HG02610 (cell line): Measurements from ENCODE around the gene CRB3.

Source experiments
- ATAC-seq: cut with Tn5 transposase; IDR thresholded peaks from one replicate; pipeline ENCODE4 v1.9.1; 2021; ENCODE audit warnings: mild to moderate bottlenecking, moderate library complexity; ENCODE audit not compliant: unreplicated experiment

CRB3 gene

DNA sequence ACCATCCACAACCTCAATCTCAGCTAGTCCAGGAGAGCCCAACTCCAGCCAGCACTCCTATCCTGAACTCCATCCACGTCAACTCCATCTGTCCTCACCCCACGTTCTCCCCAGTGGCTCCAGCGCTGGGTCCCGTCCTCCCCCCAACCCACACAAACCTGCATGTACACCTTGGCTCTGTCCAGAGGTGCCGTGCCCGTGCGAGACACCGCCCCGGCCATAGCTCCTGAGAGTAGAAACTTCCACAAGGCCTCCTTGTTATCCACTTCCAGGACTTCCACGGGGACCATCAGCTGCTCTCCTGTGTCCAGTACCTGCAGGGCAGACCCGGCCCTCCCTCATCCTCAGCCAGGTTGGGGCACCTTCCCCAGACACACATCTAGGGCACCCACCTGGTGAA is 32.2 kb upstream of the CRB3 start:
- ATAC-seq, result no peak

DNA sequence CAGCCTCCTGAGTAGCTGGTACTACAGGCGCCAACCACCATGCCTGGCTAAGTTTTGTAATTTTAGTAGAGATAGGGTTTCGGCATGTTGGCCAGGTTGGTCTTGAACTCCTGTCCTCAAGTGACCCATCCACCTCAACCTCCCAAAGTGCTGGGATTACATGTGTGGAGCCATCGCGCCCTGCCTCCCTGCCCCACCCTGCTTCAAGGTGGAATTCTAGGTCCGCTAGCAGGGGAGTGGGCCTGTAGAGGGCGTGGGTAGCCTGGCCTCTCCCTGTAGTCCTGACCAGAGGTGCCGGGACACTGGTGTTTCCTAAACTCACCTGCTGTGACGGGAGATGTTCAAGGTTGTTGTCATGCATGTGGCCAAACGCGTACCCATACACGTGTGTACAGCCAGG is 30.9 kb upstream of the CRB3 start:
- no peak for ATAC-seq

DNA sequence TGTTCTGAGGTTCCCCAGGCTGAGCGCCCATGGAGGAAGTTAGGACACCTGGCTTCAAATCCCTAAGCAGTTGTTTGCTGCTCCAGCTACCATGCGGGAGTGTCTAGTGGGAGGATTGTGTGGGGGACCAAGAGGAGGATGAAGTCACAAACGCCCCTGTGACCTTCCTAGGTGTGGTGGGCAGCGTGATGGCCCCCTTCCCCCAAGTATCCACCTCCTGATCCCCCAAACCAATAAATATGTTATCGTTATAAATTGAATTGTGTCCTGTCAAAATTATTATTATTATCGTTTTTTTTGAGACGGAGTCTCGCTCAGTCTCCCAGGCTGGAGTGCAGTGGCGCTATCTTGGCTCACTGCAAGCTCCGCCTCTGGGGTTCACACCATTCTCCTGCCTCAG is 30.4 kb upstream of the CRB3 start, which contains the start of gene SLC25A41:
Gene SLC25A41 (minus strand): TSS at position 101 of the 400 bp plus-strand sequence. CDS start 70 bp downstream, at position 31.
- ATAC-seq, result no peak

DNA sequence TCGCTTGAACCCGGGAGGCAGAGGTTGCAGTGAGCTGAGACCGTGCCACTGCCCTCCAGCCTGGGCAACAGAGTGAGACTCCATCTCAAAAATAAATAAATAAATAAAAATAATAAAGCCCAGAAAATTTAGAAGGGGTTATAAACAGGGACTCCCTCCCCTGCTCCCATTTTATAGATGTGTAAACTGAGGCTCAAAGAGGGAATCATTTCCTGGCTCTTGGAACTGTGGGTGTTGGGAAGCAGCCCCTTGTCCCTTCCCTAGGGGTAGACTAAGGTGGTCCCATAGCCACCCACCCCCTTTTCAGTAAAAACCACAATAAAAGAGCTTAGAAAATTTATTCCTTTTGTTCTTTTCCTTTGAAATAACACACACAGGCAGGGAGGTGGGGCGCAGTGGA is 24.3 kb upstream of the CRB3 start:
- no peak for ATAC-seq

DNA sequence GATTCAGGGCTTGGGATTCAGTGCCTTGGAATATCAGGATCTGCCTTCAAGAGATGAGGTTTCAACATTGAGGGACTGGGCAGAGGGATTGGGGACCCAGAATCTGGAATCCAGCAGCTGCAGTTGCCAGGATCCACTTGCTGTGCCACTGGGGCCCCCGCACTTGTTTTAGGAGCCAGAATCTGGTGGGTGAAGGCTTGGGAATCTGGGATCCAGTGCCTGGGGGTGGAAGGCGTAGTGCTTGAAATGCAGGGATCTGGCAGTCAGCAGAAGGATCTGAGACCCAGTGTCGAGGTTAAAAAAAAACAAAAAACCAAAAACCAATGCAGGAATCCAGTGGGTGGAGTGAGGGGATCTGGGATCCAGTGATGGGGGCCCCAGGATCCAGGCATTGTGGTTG is 23.2 kb upstream of the CRB3 start:
- no peak for ATAC-seq

DNA sequence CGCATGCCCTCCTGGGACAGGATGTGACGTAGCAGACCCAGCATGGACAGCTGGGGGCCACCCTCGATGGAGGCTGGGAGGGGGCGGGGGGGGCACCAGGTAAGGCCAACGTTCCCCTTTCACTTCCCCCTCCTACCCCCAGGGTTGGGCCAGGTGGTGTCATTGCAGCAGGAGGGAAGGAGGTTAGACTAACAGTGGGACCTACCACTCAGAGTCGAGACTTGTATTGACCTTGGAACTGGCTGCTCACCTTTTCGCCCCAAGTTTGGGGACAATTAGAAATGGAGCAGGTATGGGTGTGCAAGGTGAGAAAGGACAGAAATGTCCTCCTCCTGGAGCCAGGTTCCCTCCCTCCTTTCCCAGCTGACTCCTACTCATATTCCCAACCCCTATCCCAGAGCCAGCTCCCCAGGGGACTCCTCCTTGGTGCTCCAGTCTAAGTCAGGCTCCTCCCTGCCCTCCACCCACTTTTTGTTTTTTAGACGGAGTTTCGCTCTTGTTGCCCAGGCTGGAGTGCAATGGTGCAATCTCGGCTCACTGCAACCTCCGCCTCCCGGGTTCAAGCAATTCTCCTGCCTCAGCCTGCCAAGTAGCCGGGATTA is 21.9 kb upstream of the CRB3 start:
- ATAC-seq, result no peak

DNA sequence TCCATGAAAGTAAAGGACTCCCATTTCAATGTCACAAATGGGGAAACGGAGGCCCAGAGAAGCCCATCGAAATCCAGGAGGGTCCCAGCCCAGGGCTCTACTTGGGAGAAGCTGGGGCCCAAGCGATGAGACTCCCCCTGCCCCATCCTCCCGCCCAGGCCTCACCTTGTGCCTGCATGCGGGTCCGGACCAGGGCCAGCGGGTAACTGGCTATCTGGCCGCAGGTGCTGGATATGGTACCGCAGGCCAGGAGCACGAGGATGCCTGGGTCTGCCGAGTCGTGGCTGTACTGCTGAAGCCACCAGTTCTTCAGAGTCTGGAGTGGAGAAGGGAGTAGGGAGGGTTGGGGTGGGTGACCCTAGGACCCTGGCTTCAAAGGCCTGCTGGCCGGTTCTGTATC is 20.1 kb upstream of the CRB3 start:
- ATAC-seq, result no peak

DNA sequence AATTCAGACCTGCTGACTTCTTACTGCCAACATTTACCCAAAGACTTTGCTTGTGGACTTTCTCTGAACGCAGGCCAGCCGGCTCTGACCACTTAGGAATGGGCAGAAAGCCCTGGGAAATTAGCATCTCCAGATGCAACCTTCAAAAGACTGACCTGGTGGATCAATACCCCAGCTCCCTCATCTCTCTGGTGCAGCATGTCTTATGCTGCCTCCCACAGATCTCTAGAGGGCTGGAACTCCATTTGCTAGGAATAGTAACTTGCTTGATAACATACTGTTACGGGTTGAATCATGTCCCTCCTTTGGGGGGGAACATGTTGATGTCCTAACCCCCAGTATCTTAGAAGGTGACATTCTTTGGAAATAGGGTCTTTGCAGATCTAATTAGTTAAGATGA is 17.6 kb upstream of the CRB3 start:
- no peak for ATAC-seq

DNA sequence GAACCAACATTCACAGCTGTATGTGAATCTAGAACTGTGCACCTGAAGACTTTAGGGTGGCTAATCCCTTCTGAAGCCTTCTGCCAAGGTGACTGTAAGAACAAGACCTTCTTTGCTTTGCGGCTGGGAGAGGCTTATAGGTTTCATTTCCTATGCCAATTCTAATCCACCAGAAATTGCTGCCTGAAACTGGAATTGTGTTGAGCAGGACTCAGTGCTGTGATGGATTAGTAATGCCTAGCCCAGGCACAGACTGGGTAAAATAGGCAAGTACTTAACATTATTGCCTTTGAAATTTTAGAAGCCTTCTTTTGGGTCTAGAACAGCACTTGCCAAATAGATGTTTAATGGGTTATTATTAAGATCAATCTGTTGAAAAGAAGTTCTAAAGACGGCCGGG is 16.0 kb upstream of the CRB3 start:
- no peak for ATAC-seq

DNA sequence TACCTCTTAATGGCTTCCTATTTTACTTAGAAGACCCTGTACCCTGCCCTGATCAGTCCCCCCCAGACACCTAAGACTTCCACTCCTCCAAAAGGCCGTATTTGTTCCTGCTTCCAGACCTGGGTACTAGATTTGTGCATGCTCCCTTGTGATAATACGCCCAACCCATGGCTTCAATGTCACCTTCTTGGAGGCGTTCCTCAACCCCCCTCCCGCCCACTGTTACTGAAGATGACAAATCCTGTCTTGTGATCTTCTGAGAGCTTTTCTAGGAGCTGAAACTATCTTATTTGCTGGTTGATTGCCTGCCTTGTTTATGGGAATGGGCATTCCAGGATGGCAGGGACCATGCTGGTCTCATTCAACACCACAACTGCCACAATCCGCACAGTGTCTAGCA is 13.9 kb upstream of the CRB3 start:
- no peak for ATAC-seq

DNA sequence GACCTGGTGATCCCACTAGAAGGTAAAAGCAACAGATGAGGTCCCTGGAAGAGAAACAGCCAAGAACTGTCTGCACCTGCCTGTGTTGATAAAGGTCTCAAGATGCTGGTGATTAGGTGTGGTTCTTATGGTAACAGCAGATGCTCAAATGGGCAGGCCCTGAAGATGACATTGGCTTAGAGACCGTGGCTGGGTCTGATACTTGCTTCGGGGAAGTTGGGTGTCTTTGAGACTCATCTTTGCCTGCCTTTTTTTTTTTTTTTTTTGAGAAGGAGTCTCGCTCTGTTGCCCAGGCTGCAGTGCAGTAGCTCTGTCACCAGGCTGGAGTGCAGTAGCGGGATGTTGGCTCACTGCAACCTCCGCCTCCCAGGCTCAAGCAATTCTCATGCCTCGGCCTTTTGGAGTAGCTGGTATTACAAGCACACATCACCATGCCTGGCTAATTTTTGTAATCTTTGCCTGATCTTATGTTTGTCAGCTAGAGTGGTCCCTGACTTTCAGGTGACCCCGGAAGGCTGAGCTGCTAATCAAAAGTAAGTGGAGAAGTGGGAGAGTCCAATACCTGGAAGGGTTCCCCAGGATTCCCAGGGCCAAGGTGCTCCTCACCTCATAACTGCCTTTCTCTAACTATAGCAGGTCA is 12.4 kb upstream of the CRB3 start:
- no peak for ATAC-seq

DNA sequence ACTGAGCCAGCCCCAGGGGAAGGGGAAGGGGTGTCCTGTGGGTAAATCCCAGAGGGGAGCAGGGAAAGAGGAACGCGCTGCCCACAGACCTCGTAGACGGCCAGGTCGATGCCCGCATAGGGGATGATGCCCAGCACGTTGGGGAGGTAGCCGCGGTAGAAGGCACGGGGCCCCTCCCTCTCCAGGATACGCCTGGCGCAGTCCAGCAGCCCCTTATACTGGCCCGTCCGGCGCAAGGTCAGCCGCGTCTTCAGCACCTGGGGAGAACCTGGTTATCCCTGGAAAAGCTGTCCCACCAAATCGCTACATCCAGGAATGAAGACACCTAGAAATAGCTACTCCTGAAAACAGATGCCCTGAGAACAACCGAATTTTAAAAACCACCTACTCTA is 11.9 kb upstream of the CRB3 start:
- ATAC-seq, result no peak

DNA sequence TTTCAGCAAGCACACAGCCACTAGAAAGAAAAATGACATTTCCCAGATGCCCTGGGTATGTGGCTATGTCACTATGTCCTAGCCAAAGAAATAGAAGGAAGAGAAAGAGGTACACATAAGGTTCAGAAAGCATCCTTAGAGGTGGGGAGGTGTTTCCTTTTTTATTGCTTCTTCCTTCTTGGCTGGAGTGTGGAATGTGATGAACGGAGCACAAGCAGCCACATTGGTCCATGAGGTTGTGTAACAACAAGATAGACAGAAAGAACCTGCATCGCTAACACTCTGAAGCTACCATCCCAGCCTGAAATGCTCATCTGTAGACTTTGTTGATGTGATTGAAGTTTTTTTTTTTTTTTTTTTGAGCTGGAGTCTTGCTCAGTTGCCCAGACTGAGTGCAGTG is 11.2 kb upstream of the CRB3 start:
- ATAC-seq, result no peak

DNA sequence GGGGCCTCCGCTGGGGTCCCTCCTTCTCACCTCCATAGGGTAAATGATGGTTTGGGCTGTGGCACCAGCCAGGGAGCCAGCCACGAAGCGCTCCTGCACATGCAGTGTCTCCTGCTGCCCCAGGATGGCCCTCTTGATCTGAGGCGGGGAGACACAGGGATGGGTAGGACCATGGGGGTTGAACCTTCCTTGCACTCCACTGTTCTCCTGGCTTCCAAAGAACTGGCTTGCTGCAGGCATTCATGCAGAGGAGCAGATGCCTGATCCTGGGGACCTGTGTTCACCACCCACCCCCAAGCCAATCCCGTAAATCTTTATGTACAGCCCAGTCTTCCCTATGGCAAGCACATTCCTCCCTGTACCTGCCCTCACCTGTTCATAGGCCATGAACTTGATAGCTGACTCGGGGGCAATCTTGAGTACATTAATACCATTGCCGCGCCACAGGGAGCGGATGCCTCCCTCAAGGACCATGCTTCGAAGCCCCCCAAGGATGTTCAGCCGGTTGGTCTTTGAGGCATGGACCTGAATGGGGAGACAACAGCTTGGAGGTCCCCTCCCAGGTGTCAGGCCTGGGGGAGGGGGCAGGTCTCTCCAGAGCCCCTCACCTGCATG is 10.0 kb upstream of the CRB3 start:
- ATAC-seq, result no peak

DNA sequence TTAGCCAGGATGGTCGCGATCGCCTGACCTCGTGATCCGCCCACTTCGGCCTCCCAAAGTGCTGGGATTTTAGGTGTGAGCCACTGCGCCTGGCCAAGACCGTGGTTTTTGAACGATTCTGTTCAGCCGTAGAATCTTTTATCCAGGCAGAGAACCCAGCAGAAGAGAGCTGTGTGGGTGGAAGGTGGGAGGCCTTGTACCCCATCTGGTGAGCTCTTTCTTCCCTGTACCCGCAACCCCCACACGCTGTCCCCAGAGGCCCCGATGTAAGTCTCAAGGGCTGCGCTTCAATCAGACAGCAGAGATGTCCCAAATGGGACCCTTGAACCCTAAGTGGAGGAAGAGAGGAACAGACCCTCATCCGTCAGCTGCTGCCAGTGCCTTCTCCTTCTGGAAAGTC is 8.1 kb upstream of the CRB3 start:
- no peak for ATAC-seq

DNA sequence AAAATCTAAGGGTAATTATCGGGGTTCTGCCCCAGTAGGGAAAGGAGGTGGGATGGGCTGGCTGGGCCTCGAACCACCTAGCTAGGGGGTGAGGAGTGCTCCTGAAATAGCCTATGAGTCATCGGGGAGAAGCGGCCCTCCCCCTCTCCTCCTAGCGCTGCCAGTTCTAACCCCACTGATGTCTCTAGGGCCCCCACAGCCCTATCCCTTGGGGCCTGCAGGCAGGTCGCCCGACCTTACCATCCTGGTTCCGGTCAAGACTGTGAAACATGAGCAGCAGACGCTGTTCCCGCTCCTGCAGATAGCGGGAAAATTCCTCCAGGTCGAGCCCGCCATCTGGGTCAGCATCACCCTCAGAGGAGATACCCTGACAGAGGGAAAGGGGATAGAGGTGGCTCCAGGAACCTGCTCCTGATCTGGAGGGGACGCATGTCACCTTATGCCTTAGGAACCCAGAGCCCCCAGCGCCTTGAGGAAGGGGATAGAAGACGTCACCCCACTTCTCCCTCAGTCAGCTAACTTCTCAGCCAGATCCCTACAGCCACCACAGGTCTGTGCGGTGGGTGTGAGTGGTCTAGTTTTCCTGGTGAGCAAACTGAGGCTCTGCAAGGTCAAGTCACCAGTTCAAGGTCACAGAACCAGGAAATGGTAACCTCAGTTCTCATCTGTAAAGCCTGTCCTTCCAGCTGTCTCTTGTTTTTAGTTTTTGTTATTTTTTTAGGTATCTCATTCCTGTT is 5.9 kb upstream of the CRB3 start:
- no peak for ATAC-seq

DNA sequence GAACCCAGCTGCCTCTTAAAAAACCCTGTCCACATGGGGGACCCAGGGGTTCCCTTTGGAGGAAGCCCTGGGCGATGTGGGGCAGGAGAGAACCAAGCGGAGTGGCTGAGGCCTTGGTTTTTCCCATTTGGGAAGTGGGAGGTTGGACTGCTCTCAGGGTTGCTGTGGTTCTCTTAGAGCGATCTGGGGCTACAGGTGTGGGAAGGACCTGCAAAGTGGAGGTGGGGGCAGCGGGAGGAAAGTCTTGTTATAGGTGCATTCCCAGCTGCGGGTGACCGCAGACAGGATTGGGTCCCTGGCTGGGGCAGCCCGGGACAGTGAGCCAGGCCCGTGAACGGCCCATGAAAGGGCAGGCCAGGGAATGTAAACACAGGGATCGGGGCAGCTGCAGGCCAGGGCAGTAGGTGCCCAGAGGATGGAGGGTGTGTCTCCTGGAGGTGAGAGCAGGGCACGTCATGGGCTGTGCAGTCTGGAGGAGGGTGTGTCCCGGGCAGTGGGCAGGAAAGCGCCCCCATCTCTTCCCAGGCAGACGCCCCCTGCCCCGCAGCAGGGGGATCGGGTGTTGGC is 5.3 kb upstream of the CRB3 start:
- ATAC-seq, result no peak

DNA sequence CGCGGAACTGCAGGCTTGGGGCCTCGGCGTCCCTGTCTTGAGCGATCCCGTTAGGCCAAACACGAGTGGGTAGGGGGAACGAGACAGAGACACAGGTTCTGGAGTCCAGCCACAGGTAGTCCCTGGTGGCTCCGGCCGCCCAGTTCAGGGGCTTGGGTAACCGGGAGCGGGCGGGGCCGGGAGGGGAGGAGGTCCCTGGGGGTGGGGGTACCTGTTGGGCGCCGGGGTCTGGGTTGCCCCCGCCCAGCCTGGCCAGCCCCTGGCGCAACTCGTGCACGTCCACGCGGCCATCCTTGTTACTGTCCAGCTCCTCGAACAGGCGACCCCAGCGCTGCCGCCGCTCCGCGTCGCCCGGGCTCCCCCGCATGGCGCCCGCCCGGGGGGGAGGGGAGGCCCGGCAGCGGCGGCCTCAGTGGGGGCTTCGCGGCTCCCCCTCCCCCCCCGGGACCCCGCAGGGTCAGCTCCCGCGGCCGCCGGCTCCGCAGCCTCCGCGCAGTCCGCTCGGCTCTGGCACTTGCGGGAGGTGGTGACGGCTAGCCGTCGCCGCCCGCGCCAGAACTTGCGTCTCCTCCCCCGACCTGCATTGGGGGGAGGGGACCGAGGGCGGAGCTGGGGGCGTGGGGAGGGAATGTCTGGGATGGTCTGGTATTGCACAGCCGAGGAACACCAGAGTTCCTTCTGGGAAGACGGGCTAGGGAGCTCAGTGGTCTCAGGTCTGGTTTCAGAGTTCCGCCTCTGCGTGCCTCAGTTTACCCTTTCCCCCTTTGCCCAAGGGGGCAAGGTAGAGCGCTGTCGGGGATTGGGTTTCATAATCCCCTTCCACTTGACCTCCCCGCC is 4.6 kb upstream of the CRB3 start, which contains the start of gene SLC25A23:
Gene SLC25A23 (minus strand): TSS at position 531 of the 837 bp plus-strand sequence. CDS start 164 bp downstream, at position 367.
- ATAC-seq, result no peak

DNA sequence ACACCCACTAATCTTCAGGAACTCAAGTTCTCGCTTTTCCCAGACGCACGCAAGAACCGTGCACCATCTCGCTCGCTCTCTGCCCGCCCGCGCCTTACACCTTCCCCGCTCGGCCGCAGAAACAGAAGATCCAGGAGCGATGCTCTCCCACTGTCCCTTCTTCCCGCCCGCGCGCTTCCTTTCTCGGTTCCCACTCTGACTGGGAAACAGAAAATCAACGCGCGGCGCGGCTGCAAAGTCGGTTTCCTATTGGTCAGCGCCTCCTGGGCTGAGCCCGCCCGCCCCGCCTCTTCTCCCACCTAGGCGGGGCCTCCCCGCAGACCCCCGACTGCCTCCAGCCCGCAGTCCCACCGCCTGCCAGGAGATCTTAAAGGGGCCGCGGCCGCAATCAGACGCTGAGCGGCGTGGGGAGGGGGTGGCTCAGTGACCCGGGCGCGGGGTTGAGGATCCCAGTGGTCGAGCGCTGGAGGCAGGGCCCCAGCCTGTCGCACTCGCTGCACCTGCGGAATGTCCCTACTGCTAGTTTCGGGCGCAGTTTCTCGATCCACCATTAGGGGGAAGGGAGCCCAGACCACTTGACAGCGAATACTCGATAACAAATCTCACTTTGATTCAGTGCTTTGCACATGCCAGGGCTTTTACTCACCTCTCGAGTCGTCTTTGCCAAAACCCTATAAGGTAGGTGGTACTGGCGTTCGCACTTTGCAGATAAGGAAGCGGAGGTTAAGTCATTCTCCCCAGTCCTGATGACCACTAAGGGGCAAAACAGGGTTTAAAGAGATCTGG is 3.8 kb upstream of the CRB3 start:
- ATAC-seq, result peak; percentile 78

DNA sequence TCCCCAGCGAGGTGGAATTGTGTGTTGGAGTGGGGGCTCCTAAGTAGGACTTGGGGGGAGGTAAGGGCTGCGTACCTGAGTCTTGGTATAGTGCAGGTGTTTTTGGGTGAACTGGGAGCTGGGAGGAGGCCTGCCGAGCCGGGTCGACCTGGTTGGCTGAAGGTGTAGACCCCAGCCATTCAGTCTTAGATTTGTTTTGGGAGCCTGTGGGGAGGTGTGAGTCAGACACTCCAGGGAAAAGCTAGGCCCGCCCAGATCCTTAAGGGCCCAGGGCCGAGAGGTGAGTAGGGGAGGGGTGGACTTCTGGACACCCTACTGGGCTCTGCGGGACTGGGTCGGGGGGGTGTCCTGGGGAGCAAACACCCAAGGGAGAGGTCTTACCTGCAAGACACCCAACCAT is 935 bp downstream of the CRB3 start:
- no peak for ATAC-seq
